Mesenteric fat pad (tissue), 1 donor: ENCODE results near the gene PCDHA13. TPM values are rescaled to one million over a fixed set of nuclear protein-coding genes. Genes with fewer than 3 reads are reported as not detected.
"Not testable (repeated sequence)": the region's sequence is repeated elsewhere in the genome, so short reads cannot be mapped to it uniquely, and the experiment has no call there.

ENCODE experiments used
- DNase-seq: peaks from one replicate; pipeline ENCODE4 v3.0.0-alpha.2; 2020; ENCODE audit warnings: low spot score
- total RNA-seq: library from RNA; stranded (reverse); fragmentation: NEBNext Ultra II Directional; extraction: Animal tissue kit (Norgen Biotek cat#: 25700); gene quantifications from one replicate; pipeline ENCODE4 v1.2.1, GENCODE V29; 2021
- donor health status: DM: yes; HTN: yes; CAD: no.

Gene PCDHA13
- total RNA-seq, 1 donor from 2014 or later: 0.58 TPM

- no peak for DNase-seq
These were observed 12.4 kb upstream of the PCDHA13 start for GRCh38 chr5:140869555-140869886.

DNA sequence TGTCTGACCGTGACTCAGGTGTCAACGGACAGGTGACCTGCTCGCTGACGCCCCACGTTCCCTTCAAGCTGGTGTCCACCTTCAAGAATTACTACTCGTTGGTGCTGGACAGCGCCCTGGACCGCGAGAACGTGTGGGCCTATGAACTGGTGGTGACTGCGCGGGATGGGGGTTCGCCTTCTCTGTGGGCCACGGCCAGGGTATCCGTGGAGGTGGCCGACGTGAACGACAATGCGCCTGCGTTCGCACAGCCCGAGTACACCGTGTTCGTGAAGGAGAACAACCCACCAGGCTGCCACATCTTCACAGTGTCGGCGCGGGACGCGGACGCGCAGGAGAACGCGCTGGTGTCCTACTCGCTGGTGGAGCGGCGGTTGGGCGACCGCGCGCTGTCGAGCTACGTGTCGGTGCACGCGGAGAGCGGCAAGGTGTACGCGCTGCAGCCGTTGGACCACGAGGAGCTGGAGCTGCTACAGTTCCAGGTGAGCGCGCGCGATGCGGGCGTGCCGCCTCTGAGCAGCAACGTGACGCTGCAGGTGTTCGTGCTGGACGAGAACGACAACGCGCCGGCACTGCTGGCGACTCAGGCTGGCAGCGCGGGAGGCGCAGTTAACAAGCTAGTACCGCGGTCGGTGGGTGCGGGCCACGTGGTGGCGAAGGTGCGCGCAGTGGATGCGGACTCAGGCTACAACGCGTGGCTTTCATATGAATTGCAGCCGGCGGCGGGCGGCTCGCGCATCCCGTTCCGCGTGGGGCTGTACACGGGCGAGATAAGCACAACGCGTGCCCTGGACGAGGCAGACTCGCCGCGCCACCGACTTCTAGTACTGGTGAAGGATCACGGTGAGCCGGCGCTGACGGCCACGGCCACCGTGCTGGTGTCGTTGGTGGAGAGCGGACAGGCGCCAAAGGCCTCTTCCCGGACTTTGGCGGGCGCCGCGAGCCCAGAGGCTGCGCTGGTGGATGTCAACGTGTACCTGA lies 11.4 kb upstream of the PCDHA13 start:
- no peak for DNase-seq

DNA sequence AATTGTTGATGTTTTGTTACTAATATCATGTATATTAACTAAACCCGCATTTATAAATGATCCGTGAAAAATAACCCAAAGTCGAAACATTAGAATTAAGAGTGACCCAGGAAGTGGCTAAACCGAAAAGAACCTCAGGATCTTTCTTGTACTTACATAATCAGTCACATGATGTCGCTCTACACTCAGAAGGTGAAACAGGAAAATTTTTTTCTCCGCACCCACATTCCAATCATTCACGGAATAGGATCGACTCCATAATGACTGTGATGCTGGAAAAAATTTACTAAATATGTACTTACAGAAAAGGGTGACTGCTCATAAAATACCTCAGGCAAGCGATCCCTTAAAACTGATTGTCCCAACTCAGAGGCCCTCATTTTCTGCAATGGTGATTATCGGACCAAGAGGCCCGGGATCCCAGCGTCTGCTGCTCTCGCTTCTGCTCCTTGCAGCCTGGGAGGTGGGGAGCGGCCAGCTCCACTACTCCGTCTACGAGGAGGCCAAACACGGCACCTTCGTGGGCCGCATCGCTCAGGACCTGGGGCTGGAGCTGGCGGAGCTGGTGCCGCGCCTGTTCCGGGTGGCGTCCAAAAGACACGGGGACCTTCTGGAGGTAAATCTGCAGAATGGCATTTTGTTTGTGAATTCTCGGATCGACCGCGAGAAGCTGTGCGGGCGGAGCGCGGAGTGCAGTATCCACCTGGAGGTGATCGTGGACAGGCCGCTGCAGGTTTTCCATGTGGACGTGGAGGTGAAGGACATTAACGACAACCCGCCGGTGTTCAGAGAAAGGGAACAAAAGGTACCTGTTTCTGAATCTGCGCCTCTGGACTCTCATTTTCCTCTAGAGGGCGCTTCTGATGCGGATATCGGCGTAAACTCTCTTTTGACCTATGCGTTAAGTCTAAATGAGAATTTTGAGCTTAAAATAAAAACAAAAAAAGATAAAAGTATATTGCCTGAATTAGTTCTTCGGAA lies 6.5 kb upstream of the PCDHA13 start, which contains the start of gene PCDHA12:
PCDHA12 (plus strand) TSS at position 224 of the 981 bp plus-strand sequence; CDS start at position 389, 165 bp downstream.
- no peak for DNase-seq

DNA sequence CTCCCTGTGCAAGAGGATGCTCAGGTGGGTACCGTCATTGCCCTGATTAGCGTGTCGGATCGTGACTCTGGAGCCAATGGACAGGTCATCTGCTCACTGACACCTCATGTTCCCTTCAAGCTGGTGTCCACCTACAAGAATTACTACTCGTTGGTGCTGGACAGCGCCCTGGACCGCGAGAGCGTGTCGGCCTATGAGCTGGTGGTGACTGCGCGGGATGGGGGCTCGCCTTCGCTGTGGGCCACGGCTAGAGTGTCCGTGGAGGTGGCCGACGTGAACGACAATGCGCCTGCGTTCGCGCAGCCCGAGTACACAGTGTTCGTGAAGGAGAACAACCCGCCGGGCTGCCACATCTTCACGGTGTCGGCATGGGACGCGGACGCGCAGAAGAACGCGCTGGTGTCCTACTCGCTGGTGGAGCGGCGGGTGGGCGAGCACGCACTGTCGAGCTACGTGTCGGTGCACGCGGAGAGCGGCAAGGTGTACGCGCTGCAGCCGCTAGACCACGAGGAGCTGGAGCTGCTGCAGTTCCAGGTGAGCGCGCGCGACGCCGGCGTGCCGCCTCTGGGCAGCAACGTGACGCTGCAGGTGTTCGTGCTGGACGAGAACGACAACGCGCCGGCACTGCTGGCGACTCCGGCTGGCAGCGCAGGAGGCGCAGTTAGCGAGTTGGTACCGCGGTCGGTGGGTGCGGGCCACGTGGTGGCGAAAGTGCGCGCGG lies 5.2 kb upstream of the PCDHA13 start:
- not testable (repeated sequence) for DNase-seq

DNA sequence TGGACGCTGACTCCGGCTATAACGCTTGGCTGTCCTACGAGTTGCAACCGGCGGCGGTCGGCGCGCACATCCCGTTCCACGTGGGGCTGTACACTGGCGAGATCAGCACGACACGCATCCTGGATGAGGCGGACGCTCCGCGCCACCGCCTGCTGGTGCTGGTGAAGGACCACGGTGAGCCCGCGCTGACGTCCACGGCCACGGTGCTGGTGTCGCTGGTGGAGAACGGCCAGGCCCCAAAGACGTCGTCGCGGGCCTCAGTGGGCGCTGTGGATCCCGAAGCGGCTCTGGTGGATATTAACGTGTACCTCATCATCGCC lies 4.7 kb upstream of the PCDHA13 start:
- DNase-seq: no peak

- DNase-seq: no peak
These were observed 621 bp downstream of the PCDHA13 start for GRCh38 chr5:140882591-140882899.

DNA sequence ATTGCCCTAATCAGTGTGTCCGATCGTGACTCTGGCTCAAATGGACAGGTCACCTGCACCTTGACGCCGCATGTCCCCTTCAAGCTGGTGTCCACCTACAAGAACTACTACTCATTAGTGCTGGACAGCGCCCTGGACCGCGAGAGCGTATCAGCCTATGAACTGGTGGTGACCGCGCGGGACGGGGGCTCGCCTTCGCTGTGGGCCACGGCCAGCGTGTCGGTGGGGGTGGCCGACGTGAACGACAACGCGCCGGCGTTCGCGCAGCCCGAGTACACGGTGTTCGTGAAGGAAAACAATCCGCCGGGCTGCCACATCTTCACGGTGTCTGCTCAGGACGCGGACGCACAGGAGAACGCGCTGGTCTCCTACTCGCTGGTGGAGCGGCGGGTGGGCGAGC lies 1.4 kb downstream of the PCDHA13 start:
- no peak for DNase-seq

GRCh38 chr5:140883927-140884697 lies 2.2 kb downstream of the PCDHA13 start:
- DNase-seq: no peak

DNA sequence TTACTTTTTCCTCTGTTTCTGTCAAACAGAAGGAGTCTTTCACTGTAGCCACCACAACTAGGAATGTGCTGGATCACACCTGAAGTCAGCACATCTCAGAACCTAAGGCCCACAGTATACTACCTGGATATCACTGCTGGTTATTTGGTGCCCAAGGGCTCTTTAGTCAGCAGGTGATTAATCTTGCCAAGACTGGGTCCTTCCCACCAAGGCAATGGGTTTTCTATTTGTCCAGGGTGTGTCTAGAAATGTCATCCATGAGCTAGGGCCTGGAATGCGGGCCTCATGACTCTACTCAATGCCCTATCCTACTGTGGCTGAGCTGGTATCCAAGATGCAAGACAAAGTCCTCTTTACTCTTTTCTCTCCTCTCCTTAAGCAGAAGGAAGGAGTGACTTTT lies 34.4 kb downstream of the PCDHA13 start:
- no peak for DNase-seq

- no peak for DNase-seq
These were observed 41.7 kb downstream of the PCDHA13 start for GRCh38 chr5:140923601-140924000.

- no peak for DNase-seq
These were observed 44.0 kb downstream of the PCDHA13 start, which contains the start of gene PCDHAC1 for GRCh38 chr5:140925806-140926442. TSS of gene PCDHAC1 (plus strand) at chr5:140926299. CDS start at chr5:140926893, 594 bp downstream.

DNA sequence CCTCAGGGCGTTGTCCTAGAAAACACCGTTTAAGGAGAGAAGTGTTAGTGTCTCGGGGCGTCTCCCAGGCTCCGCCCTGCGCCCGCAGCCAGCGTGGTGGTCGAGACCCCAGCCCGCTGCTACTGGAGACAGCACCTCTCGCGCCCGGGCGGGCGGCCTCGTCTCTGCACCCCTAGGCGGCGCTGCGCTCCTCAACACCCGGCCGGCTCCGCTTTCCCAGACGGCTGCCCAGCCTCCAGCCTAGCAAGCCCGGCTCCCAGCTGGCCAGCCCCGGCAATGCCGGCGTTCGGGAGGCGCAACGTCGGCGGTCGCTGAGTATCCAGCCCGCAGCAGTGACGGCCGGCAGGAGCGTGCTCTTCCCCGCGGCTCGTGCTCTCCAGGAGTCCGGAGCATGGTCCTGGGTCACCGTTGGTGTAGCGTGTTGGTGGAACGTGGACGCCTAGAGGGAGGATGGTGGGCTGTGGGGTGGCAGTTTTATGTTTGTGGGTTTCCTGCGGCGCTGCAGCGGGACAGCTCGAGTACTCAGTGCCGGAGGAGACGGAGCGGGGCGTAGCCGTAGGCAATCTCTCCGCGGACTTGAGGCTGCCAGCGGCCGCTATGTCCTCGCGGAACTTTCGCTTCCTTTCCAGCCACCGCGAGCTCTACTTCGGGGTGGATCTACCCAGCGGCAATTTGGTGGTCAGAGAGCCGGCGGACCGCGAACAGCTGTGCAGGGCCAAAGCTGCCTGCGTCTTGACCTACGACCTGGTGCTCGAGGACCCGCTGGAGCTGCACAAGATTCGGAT lies 44.7 kb downstream of the PCDHA13 start:
- DNase-seq: peak; percentile 93

DNA sequence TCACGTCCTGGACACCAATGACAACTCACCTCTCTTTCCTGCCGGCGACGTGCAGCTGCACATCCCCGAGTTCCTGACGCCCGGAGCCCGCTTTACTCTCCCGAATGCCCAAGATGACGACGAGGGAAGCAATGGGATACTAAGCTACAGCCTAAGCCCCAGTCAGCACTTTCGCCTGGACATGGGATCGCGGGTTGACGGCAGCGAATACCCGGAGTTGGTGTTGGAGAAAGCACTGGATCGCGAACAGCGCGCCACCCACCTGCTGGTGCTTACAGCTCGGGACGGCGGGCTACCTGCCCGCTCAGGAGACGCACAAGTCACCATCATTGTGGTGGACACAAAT lies 45.3 kb downstream of the PCDHA13 start:
- no peak for DNase-seq

Other genes starting within 250 kb of the PCDHA13 start
- gene CD14, start 248.9 kb upstream of the PCDHA13 start, total RNA-seq: 224 TPM
- gene TMCO6, start 242.7 kb upstream of the PCDHA13 start, total RNA-seq: 9.6 TPM
- 57.3 TPM for gene NDUFA2, start 234.5 kb upstream of the PCDHA13 start, total RNA-seq
- gene IK, start 234.3 kb upstream of the PCDHA13 start, total RNA-seq: 66.4 TPM
- gene WDR55, start 217.2 kb upstream of the PCDHA13 start, total RNA-seq: 23.4 TPM
- 1.00 TPM for gene DND1, start 208.5 kb upstream of the PCDHA13 start, total RNA-seq
- gene HARS1, start 190.8 kb upstream of the PCDHA13 start, total RNA-seq: 50.7 TPM
- gene HARS2, start 190.7 kb upstream of the PCDHA13 start, total RNA-seq: 15.9 TPM
- 37.9 TPM for gene ZMAT2, start 181.7 kb upstream of the PCDHA13 start, total RNA-seq
- gene PCDHA1, start 96.0 kb upstream of the PCDHA13 start, total RNA-seq: not detected
- not detected for gene PCDHA2, start 87.3 kb upstream of the PCDHA13 start, total RNA-seq
- gene PCDHA3, start 81.1 kb upstream of the PCDHA13 start, total RNA-seq: 0.29 TPM
- gene PCDHA4, start 75.1 kb upstream of the PCDHA13 start, total RNA-seq: 0.32 TPM
- gene PCDHA5, start 60.5 kb upstream of the PCDHA13 start, total RNA-seq: 0.10 TPM
- gene PCDHA6, start 54.2 kb upstream of the PCDHA13 start, total RNA-seq: 0.32 TPM
- 0.22 TPM for gene PCDHA7, start 47.9 kb upstream of the PCDHA13 start, total RNA-seq
- 0.19 TPM for gene PCDHA8, start 40.9 kb upstream of the PCDHA13 start, total RNA-seq
- 0.22 TPM for gene PCDHA9, start 33.7 kb upstream of the PCDHA13 start, total RNA-seq
- gene PCDHA10, start 26.2 kb upstream of the PCDHA13 start, total RNA-seq: 1.8 TPM
- 0.26 TPM for gene PCDHA11, start 13.2 kb upstream of the PCDHA13 start, total RNA-seq
- gene PCDHA12, start 6.8 kb upstream of the PCDHA13 start, total RNA-seq: 0.29 TPM
- gene PCDHAC1, start 44.2 kb downstream of the PCDHA13 start, total RNA-seq: 0.61 TPM
- 1.1 TPM for gene PCDHAC2, start 84.4 kb downstream of the PCDHA13 start, total RNA-seq
- gene PCDHB1, start 169.2 kb downstream of the PCDHA13 start, total RNA-seq: not detected
- gene PCDHB2, start 212.5 kb downstream of the PCDHA13 start, total RNA-seq: 3.4 TPM
- 3.6 TPM for gene PCDHB3, start 218.3 kb downstream of the PCDHA13 start, total RNA-seq
- gene PCDHB4, start 239.7 kb downstream of the PCDHA13 start, total RNA-seq: 2.5 TPM